ENCODE data around the gene PPP1R2C.

DNA sequence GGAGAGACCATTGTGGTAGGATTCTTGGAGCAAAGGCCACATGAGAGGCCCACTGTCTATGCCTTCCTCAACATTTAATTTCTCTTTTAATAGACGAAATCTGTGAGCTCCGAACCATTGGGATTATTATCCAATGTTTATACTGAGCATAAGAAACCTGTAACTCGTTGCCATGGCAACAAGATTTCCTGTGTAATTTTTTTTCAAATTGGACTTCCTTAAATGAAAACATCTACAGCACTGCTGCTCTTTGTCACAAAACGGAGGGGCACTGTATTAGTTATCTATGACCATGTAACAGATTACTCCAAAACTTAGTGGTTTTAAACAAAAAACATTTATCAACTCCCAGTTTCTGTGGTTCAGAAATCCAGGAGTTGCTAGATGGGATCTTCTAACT lies 38.7 kb downstream of the PPP1R2C start:
- TF ChIP-seq TAF1 (IDR thresholded peaks at IDR 0.05; ENCODE audit: low read depth, low read length) (no peak), POLR2A (IDR thresholded peaks at IDR 0.05; ENCODE audit: low read depth, low read length) (no peak), POLR2AphosphoS5 (IDR thresholded peaks at IDR 0.05; ENCODE audit: low read depth, low read length) (no peak), SPI1 (IDR thresholded peaks at IDR 0.05; ENCODE audit: low read depth, low read length) (no peak), POU2F2 (IDR thresholded peaks at IDR 0.05; ENCODE audit: low read depth, low read length) (no peak), PAX5 (IDR thresholded peaks at IDR 0.05; ENCODE audit: insufficient read depth, low read length, severe bottlenecking) (no peak)
